ENCODE results near the gene TRO. TPM values are rescaled to one million over a fixed set of nuclear protein-coding genes. Genes with fewer than 3 reads are reported as not detected.

The TRO gene
- total RNA-seq, 2 experiments from 2014 or later, result 4.0 to 5.2 TPM

DNA sequence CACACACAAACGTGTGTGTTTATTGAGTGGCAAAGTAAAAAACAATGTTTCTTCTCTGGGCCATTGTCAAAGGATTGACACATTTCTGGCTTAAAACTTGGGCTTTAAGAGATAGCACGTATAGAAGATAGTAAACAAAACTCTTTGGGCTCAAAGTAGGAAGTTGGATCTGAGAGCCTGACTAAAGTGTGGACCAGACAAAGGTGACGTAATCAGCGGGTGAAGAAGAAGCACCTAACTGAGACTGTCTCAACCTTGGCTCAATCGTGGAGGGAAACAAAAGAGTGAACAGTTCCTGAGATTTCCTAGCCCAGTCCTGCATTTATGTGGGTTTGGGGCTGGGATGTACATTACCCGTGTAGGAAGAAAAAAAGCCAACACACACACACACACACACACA lies 59.7 kb downstream of the TRO start:
- Mint-ChIP-seq H3K4me1 (ENCODE audit: low read depth) (no peaks in the 10 kb centered on the region), H3K27ac (no peak overlapping the region), H3K27me3 (no peaks in the 10 kb centered on the region), H3K9me3 (no peaks in the 10 kb centered on the region), H3K36me3 (ENCODE audit: low read depth) (no peaks in the 10 kb centered on the region), H3K4me3 (no peak overlapping the region)
- DNase-seq, result no peak
- CTCF ChIA-PET, result no interaction called here
- ATAC-seq, result no peak
- POLR2A ChIA-PET, result no interaction called here
- intact Hi-C loops (cut with micrococcal nuclease), result no loop called here
- TF ChIP-seq, protein P1, sequence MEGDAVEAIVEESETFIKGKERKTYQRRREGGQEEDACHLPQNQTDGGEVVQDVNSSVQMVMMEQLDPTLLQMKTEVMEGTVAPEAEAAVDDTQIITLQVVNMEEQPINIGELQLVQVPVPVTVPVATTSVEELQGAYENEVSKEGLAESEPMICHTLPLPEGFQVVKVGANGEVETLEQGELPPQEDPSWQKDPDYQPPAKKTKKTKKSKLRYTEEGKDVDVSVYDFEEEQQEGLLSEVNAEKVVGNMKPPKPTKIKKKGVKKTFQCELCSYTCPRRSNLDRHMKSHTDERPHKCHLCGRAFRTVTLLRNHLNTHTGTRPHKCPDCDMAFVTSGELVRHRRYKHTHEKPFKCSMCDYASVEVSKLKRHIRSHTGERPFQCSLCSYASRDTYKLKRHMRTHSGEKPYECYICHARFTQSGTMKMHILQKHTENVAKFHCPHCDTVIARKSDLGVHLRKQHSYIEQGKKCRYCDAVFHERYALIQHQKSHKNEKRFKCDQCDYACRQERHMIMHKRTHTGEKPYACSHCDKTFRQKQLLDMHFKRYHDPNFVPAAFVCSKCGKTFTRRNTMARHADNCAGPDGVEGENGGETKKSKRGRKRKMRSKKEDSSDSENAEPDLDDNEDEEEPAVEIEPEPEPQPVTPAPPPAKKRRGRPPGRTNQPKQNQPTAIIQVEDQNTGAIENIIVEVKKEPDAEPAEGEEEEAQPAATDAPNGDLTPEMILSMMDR (IDR thresholded peaks at IDR 0.05), result no peak

Other genes starting within 250 kb of the TRO start
- gene ITIH6, start 122.6 kb upstream of the TRO start, total RNA-seq, result not detected
- 10 to 100 TPM; 33.9 to 36.0 TPM for gene MAGED2, start 113.1 kb upstream of the TRO start, total RNA-seq
- under 1 TPM; 0.60 to 0.92 TPM for gene PFKFB1, start 73.4 kb downstream of the TRO start, total RNA-seq
- 10 to 100 TPM; 30.0 to 33.0 TPM for gene APEX2, start 79.5 kb downstream of the TRO start, total RNA-seq
- gene ALAS2, start 110.2 kb downstream of the TRO start, total RNA-seq, result not detected
- under 1 TPM in 1 of 2 experiments, not detected in 1; 0.68 TPM for gene PAGE2B, start 154.2 kb downstream of the TRO start, total RNA-seq
- not detected for gene PAGE2, start 168.2 kb downstream of the TRO start, total RNA-seq